Measurements from ENCODE around the gene ALDH1B1. TPM values are rescaled to one million over a fixed set of nuclear protein-coding genes. Genes with fewer than 3 reads are reported as not detected.

Gene ALDH1B1
- 10 to 100 TPM in 2 of 4 donors, 1 to 10 TPM in 2; 7.9 to 15.3 (median 11.0) TPM for total RNA-seq

DNA sequence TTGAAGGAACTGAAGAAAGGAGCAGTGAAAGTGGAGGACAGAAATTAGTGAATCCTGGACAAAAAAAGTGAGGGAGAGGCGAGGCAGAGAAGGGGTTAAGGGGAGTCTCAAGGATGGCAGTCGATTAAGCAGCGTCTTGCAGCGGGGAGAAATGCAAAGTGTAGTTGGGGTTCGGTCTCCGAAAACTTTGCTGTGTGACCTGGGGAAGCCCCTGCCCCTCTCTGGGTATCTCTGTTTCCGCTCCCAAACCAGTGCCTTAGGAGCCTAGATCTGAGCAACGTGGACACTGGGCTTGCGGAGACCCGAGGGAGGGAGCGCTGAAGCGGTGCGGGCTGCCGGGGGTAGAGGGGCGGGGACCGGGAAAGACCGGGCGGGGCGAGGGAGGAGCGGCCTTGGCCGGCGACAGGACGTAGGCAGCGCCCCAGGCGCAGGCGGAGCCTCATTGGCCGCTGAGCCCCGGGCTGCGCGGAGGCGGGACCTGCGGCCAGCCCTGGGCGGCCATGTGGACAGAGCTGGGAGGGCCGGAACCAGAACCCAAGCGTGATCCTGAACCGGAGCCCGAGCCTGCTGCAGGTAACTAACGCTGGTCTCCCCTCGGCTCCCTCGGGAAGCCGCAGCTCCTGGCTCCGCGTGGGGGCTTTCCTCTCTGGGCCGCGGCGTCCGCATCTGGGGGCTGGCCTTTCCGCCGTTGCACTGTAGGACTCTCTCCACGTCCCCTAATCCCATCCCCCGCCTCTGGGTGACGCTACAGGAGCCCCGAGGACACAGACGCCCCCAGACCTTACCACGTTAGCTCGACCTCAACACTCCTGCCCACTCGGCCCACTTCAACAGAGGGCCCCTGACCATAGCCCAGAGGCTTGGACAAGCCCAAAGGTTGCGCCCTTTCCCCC is at the start of gene ALDH1B1:
Gene ALDH1B1, plus strand, starts transcription at position 468 of the 893 bp plus-strand sequence. CDS start 3,047 bp downstream, outside the sequence.
- Histone ChIP-seq H3K36me3 (peaks cover 0 to 22% (median 2%) of the 10 kb centered on the region in 3 donors), H3K9me3 (no peaks in the 10 kb centered on the region), H3K27me3 (no peaks in the 10 kb centered on the region), H3K4me1 (peaks cover 0 to 35% (median 11%) of the 10 kb centered on the region in 4 donors), H3K4me3 (peak within 1 kb of the TSS; percentile 48 to 90 (median 78)), H3K27ac (peak within 1 kb of the TSS in 3 of 4 donors; percentile 8 to 78 (median 69))
- 0 to 1% methylated on average over 26 to 36 of the region's 58 CpGs for WGBS, 2 donors
- peak; percentile 56 to 57 for DNase-seq (ENCODE audit: low spot score in 2 of 2)
- TF ChIP-seq EP300 (IDR thresholded peaks at IDR 0.05) (peak in 1 of 2 donors; percentile 18), POLR2A (IDR thresholded peaks at IDR 0.05) (no peak)
- TF ChIP-seq, protein P1, sequence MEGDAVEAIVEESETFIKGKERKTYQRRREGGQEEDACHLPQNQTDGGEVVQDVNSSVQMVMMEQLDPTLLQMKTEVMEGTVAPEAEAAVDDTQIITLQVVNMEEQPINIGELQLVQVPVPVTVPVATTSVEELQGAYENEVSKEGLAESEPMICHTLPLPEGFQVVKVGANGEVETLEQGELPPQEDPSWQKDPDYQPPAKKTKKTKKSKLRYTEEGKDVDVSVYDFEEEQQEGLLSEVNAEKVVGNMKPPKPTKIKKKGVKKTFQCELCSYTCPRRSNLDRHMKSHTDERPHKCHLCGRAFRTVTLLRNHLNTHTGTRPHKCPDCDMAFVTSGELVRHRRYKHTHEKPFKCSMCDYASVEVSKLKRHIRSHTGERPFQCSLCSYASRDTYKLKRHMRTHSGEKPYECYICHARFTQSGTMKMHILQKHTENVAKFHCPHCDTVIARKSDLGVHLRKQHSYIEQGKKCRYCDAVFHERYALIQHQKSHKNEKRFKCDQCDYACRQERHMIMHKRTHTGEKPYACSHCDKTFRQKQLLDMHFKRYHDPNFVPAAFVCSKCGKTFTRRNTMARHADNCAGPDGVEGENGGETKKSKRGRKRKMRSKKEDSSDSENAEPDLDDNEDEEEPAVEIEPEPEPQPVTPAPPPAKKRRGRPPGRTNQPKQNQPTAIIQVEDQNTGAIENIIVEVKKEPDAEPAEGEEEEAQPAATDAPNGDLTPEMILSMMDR (IDR thresholded peaks at IDR 0.05), result peak in 1 of 5 experiments; percentile 12

DNA sequence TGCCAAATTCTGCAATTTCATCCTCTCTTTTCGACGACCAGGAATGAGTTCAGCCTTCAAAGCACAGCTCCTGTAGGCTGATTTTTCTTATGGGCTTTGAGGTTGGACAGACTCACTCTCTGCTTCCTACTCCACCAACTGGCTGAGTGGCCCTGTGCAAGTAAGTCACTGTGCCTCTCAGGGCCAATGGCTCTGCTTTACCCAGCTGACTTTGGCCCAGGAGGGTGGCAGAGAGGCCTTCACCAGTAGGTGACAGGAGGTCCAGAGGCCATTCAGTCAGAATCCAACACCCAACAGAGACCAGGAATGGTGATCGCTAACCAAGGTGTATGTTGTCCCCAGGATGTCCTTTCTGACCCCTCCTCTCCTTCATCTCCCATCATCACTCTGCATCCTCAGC is 49.5 kb upstream of the ALDH1B1 start:
- WGBS, 2 donors, result 80 to 95% methylated on average over 3 of the region's 3 CpGs
- Histone ChIP-seq H3K27me3 (no peaks in the 10 kb centered on the region), H3K4me3 (no peak overlapping the region), H3K36me3 (no peaks in the 10 kb centered on the region), H3K4me1 (no peaks in the 10 kb centered on the region), H3K9me3 (no peaks in the 10 kb centered on the region), H3K27ac (no peak overlapping the region)
- DNase-seq (ENCODE audit: low spot score in 2 of 2), result no peak
- no peak for TF ChIP-seq EP300 (IDR thresholded peaks at IDR 0.05)

DNA sequence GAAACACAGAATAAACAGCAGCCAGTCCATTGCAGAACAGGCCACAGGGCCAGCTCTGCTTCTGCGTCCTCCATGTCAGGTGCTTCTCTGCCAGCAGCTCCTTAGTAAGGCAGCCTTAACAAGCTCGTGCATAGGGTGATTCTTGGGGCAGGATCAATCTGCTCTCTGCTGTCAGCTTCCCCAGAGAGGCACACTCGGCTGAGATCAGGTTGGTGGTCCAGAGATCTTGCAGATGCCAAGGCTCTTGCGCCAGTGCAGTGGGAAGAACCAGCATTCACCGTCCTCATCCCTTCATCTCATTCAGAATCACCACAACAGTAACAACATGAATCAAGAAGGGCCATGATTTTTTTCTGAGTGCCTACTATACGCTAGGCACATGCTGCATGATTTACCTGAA is 49.0 kb upstream of the ALDH1B1 start:
- TF ChIP-seq EP300 (IDR thresholded peaks at IDR 0.05) (no peak), POLR2A (IDR thresholded peaks at IDR 0.05) (no peak)
- TF ChIP-seq, protein P1 (IDR thresholded peaks at IDR 0.05), result no peak
- Histone ChIP-seq H3K4me3 (no peak overlapping the region), H3K27ac (no peak overlapping the region), H3K27me3 (no peaks in the 10 kb centered on the region), H3K9me3 (no peaks in the 10 kb centered on the region), H3K36me3 (no peaks in the 10 kb centered on the region), H3K4me1 (no peaks in the 10 kb centered on the region)
- WGBS, 2 donors, result 90 to 92% methylated on average over 6 of the region's 6 CpGs
- DNase-seq (ENCODE audit: low spot score in 2 of 2), result no peak

DNA sequence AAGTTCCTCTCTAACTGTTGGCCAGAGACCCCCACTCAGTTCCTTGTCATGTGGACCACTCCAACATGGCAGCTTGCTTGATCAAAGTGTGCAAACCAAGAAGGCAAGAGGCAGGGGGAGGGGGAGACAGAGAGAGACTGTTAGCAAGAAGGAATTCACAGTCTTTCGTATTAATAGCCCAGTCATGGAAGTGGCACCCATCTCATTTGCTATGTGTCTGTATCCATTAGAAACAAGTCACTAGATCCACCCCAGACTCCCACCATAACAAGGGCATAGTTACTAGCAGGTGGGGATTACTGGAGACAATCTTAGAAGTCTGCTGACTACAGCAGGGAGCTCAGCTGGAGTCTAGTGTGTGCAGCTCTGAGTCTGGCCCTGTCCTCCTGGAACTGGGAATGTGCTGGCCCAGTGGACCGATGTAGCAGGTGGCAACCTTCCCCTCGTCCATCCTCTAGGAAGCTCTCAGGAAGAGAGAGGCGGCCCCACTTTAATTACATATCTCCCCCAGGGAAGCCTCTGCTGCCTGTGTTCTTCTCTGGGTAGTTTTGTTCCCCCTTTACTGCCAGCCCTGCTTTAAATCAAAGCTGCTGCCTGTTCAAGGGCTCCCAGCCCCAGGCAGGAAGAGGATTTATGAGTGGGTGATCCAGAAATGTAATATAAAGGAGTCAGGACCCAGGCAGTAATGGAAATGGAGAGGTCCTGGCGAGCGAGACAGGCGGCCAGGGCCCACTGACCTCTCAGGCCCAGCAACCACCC is 47.8 kb upstream of the ALDH1B1 start:
- Histone ChIP-seq H3K9me3 (no peaks in the 10 kb centered on the region), H3K27ac (no peak overlapping the region), H3K36me3 (no peaks in the 10 kb centered on the region), H3K4me1 (no peaks in the 10 kb centered on the region), H3K27me3 (no peaks in the 10 kb centered on the region), H3K4me3 (no peak overlapping the region)
- no peak for TF ChIP-seq EP300 (IDR thresholded peaks at IDR 0.05)
- TF ChIP-seq, protein P1 (IDR thresholded peaks at IDR 0.05), result no peak
- TF ChIP-seq POLR2A (IDR thresholded peaks at IDR 0.05), result no peak
- DNase-seq (ENCODE audit: low spot score in 2 of 2), result no peak
- 77% methylated on average over 7 of the region's 7 CpGs for WGBS, 2 donors

- TF ChIP-seq EP300 (IDR thresholded peaks at IDR 0.05) (no peak), POLR2A (IDR thresholded peaks at IDR 0.05) (no peak)
- TF ChIP-seq, protein P1 (IDR thresholded peaks at IDR 0.05), result no peak
- Histone ChIP-seq H3K4me3 (no peak overlapping the region), H3K27ac (no peak overlapping the region), H3K4me1 (no peaks in the 10 kb centered on the region), H3K27me3 (no peaks in the 10 kb centered on the region), H3K9me3 (no peaks in the 10 kb centered on the region), H3K36me3 (no peaks in the 10 kb centered on the region)
- DNase-seq (ENCODE audit: low spot score in 2 of 2), result no peak
- 86 to 91% methylated on average over 10 of the region's 10 CpGs for WGBS, 2 donors
Observed at GRCh38 chr9:38345851-38346755, 46.4 kb upstream of the ALDH1B1 start.

All from tibial nerve (tissue), 4 donors.